ENCODE data around the gene ADAM10. TPM values are rescaled to one million over a fixed set of nuclear protein-coding genes. Genes with fewer than 3 reads are reported as not detected.

ADAM10 gene
- total RNA-seq, 1 experiment from 2014 or later: 132 TPM

GRCh38 chr15:58761010-58761388, 11.5 kb upstream of the ADAM10 start:
- in situ Hi-C loops (cut with HindIII; ENCODE audit: low pct_unique_long_range_greater_than_20kb, low sequenced_read_pairs): no loop called here
- DNase-seq (ENCODE audit: low read depth, low spot score): peak; percentile 8

- in situ Hi-C loops (cut with HindIII; ENCODE audit: low pct_unique_long_range_greater_than_20kb, low sequenced_read_pairs): no loop called here
Observed at GRCh38 chr15:58760385-58761009, 11.0 kb upstream of the ADAM10 start.

GRCh38 chr15:58758141-58758540, 8.6 kb upstream of the ADAM10 start:
- peak; percentile 63 for DNase-seq (ENCODE audit: low read depth, low spot score)
- in situ Hi-C loops (cut with HindIII; ENCODE audit: low pct_unique_long_range_greater_than_20kb, low sequenced_read_pairs): no loop called here

More at GRCh38 chr15:58760385-58761009, 11.0 kb upstream of the ADAM10 start:
- DNase-seq (ENCODE audit: low read depth, low spot score): peak; percentile 44

- DNase-seq (ENCODE audit: low read depth, low spot score): no peak
Observed at GRCh38 chr15:58755956-58756355, 6.4 kb upstream of the ADAM10 start.

GRCh38 chr15:58755350-58755749, 5.8 kb upstream of the ADAM10 start:
- in situ Hi-C loops (cut with HindIII; ENCODE audit: low pct_unique_long_range_greater_than_20kb, low sequenced_read_pairs): no loop called here
- no peak for DNase-seq (ENCODE audit: low read depth, low spot score)

More at GRCh38 chr15:58755956-58756355, 6.4 kb upstream of the ADAM10 start:
- in situ Hi-C loops (cut with HindIII; ENCODE audit: low pct_unique_long_range_greater_than_20kb, low sequenced_read_pairs): no loop called here

- no peak for DNase-seq (ENCODE audit: low read depth, low spot score)
- in situ Hi-C loops (cut with HindIII; ENCODE audit: low pct_unique_long_range_greater_than_20kb, low sequenced_read_pairs): no loop called here
Observed at GRCh38 chr15:58752716-58753115, 3.2 kb upstream of the ADAM10 start.

GRCh38 chr15:58748852-58749531, 515 bp downstream of the ADAM10 start:
- in situ Hi-C loops (cut with HindIII; ENCODE audit: low pct_unique_long_range_greater_than_20kb, low sequenced_read_pairs): no loop called here
- DNase-seq (ENCODE audit: low read depth, low spot score): peak; percentile 35

GRCh38 chr15:58748040-58748851, 1.3 kb downstream of the ADAM10 start:
- in situ Hi-C loops (cut with HindIII; ENCODE audit: low pct_unique_long_range_greater_than_20kb, low sequenced_read_pairs): no loop called here
- DNase-seq (ENCODE audit: low read depth, low spot score): no peak

- no peak for DNase-seq (ENCODE audit: low read depth, low spot score)
- in situ Hi-C loops (cut with HindIII; ENCODE audit: low pct_unique_long_range_greater_than_20kb, low sequenced_read_pairs): no loop called here
Observed at GRCh38 chr15:58746174-58746573, 3.3 kb downstream of the ADAM10 start.

- in situ Hi-C loops (cut with HindIII; ENCODE audit: low pct_unique_long_range_greater_than_20kb, low sequenced_read_pairs): no loop called here
- no peak for DNase-seq (ENCODE audit: low read depth, low spot score)
Observed at GRCh38 chr15:58742819-58743502, 6.5 kb downstream of the ADAM10 start.

GRCh38 chr15:58742022-58742813, 7.3 kb downstream of the ADAM10 start:
- no peak for DNase-seq (ENCODE audit: low read depth, low spot score)
- in situ Hi-C loops (cut with HindIII; ENCODE audit: low pct_unique_long_range_greater_than_20kb, low sequenced_read_pairs): no loop called here

GRCh38 chr15:58741032-58741431, 8.5 kb downstream of the ADAM10 start:
- in situ Hi-C loops (cut with HindIII; ENCODE audit: low pct_unique_long_range_greater_than_20kb, low sequenced_read_pairs): no loop called here
- no peak for DNase-seq (ENCODE audit: low read depth, low spot score)

GRCh38 chr15:58740436-58740835, 9.1 kb downstream of the ADAM10 start:
- in situ Hi-C loops (cut with HindIII; ENCODE audit: low pct_unique_long_range_greater_than_20kb, low sequenced_read_pairs): no loop called here
- no peak for DNase-seq (ENCODE audit: low read depth, low spot score)

- no peak for DNase-seq (ENCODE audit: low read depth, low spot score)
- in situ Hi-C loops (cut with HindIII; ENCODE audit: low pct_unique_long_range_greater_than_20kb, low sequenced_read_pairs): no loop called here
Observed at GRCh38 chr15:58738046-58738707, 11.3 kb downstream of the ADAM10 start.

- DNase-seq (ENCODE audit: low read depth, low spot score): no peak
- in situ Hi-C loops (cut with HindIII; ENCODE audit: low pct_unique_long_range_greater_than_20kb, low sequenced_read_pairs): no loop called here
Observed at GRCh38 chr15:58737298-58737697, 12.2 kb downstream of the ADAM10 start.

GRCh38 chr15:58736018-58736643, 13.4 kb downstream of the ADAM10 start:
- in situ Hi-C loops (cut with HindIII; ENCODE audit: low pct_unique_long_range_greater_than_20kb, low sequenced_read_pairs): no loop called here
- no peak for DNase-seq (ENCODE audit: low read depth, low spot score)
